ENCODE data around the gene ABCB8. TPM values are rescaled to one million over a fixed set of nuclear protein-coding genes. Genes with fewer than 3 reads are reported as not detected.

ABCB8 gene
- total and polyA plus RNA-seq, 9 of the 15 experiments (the other 6 are each of a cell fraction or from before 2014, with no cell fraction given): 7.6 to 106 (median 36.3) TPM

DNA sequence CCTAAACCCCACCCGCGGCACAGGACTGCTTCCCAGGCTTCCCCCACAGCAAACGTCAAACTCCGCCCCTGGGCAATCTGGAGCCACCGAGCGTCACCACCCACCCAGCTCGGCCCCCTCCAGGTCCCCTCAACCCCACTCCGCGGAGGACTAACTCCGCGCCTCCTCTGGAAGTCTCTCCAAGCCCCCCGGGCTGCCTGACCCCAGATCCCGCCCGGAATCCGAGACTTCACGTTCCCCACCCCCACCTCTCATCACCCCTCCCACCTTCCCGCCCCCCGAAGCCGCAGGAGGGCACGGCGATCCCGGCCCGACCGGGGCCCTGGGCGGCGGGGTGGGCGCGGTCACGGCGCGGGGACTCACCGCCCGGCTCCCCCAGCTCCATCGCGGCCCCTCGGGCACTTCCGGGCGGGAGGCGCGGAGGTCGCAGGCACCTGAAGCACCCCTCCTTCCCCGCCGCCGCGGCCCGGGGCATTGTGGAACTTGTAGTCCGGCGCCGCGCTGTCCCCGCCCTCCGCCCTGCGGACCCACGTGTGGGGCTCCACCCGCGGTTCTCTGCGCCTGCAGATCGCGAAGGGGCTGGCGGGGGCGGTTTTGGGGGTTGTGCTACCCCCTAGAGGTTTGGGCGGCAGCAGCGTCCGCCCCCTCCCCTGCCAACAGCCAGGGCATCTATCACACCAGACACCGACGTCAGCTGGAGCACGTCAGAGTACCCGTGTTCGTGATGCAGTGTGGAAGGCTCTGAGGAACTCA is 55.0 kb downstream of the ABCB8 start, which contains the start of gene TMUB1 (continued):
- TF ChIP-seq BCOR (IDR thresholded peaks at IDR 0.05): 0 out of 2 replicates have a peak, but pooled peaks have one; percentile 4
- TF ChIP-seq, protein P1, sequence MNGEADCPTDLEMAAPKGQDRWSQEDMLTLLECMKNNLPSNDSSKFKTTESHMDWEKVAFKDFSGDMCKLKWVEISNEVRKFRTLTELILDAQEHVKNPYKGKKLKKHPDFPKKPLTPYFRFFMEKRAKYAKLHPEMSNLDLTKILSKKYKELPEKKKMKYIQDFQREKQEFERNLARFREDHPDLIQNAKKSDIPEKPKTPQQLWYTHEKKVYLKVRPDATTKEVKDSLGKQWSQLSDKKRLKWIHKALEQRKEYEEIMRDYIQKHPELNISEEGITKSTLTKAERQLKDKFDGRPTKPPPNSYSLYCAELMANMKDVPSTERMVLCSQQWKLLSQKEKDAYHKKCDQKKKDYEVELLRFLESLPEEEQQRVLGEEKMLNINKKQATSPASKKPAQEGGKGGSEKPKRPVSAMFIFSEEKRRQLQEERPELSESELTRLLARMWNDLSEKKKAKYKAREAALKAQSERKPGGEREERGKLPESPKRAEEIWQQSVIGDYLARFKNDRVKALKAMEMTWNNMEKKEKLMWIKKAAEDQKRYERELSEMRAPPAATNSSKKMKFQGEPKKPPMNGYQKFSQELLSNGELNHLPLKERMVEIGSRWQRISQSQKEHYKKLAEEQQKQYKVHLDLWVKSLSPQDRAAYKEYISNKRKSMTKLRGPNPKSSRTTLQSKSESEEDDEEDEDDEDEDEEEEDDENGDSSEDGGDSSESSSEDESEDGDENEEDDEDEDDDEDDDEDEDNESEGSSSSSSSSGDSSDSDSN (IDR thresholded peaks at IDR 0.05; ENCODE audit: borderline replicate concordance in 1 of 2, low read depth in 2 of 2, low read length in 2 of 2): no peak
- peak; percentile 50 to 58; a peak in 2 of 4 replicates for TF ChIP-seq NRF1 (conservative IDR thresholded peaks at IDR 0.05 in 1 of 2, IDR thresholded peaks at IDR 0.05 in 1 of 2)
- TF ChIP-seq TBL1XR1 (IDR thresholded peaks at IDR 0.05; ENCODE audit: low read length in 2 of 2): no peak
- no peak for TF ChIP-seq ZNF583 (CRISPR knock-in tag; IDR thresholded peaks at IDR 0.05)
- no peak; the same call in 1 of the 2 replicates for TF ChIP-seq SMARCA4 (IDR thresholded peaks at IDR 0.05)
- no peak for TF ChIP-seq THRA (IDR thresholded peaks at IDR 0.05)
- TF ChIP-seq, protein P2, sequence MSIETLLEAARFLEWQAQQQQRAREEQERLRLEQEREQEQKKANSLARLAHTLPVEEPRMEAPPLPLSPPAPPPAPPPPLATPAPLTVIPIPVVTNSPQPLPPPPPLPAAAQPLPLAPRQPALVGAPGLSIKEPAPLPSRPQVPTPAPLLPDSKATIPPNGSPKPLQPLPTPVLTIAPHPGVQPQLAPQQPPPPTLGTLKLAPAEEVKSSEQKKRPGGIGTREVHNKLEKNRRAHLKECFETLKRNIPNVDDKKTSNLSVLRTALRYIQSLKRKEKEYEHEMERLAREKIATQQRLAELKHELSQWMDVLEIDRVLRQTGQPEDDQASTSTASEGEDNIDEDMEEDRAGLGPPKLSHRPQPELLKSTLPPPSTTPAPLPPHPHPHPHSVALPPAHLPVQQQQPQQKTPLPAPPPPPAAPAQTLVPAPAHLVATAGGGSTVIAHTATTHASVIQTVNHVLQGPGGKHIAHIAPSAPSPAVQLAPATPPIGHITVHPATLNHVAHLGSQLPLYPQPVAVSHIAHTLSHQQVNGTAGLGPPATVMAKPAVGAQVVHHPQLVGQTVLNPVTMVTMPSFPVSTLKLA (conservative IDR thresholded peaks at IDR 0.05): no peak
- TF ChIP-seq, protein P3, sequence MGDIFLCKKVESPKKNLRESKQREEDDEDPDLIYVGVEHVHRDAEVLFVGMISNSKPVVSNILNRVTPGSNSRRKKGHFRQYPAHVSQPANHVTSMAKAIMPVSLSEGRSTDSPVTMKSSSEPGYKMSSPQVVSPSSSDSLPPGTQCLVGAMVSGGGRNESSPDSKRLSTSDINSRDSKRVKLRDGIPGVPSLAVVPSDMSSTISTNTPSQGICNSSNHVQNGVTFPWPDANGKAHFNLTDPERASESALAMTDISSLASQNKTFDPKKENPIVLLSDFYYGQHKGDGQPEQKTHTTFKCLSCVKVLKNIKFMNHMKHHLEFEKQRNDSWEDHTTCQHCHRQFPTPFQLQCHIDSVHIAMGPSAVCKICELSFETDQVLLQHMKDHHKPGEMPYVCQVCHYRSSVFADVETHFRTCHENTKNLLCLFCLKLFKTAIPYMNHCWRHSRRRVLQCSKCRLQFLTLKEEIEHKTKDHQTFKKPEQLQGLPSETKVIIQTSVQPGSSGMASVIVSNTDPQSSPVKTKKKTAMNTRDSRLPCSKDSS (IDR thresholded peaks at IDR 0.05; ENCODE audit: low read depth, partially characterized antibody): no peak
- TF ChIP-seq EP400 (IDR thresholded peaks at IDR 0.05): no peak
- TF ChIP-seq BRF1 (IDR thresholded peaks at IDR 0.05; ENCODE audit: borderline replicate concordance, extremely low read depth, insufficient read length): no peak
- no peak; the same call in 1 of the 2 replicates for TF ChIP-seq BRD4 (IDR thresholded peaks at IDR 0.05)
- TF ChIP-seq, protein P4, sequence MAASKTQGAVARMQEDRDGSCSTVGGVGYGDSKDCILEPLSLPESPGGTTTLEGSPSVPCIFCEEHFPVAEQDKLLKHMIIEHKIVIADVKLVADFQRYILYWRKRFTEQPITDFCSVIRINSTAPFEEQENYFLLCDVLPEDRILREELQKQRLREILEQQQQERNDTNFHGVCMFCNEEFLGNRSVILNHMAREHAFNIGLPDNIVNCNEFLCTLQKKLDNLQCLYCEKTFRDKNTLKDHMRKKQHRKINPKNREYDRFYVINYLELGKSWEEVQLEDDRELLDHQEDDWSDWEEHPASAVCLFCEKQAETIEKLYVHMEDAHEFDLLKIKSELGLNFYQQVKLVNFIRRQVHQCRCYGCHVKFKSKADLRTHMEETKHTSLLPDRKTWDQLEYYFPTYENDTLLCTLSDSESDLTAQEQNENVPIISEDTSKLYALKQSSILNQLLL (CRISPR knock-in tag; IDR thresholded peaks at IDR 0.05; ENCODE audit: borderline replicate concordance): no peak
- TF ChIP-seq ZNF3 (CRISPR knock-in tag; IDR thresholded peaks at IDR 0.05): no peak
- peak; percentile 46; the same call in 1 of the 2 replicates for TF ChIP-seq MTA1 (IDR thresholded peaks at IDR 0.05; ENCODE audit: borderline replicate concordance)
- TF ChIP-seq STAT5A (IDR thresholded peaks at IDR 0.05; ENCODE audit: borderline replicate concordance, low read length): no peak; the same call in 1 of the 2 replicates
- TF ChIP-seq, protein P5, sequence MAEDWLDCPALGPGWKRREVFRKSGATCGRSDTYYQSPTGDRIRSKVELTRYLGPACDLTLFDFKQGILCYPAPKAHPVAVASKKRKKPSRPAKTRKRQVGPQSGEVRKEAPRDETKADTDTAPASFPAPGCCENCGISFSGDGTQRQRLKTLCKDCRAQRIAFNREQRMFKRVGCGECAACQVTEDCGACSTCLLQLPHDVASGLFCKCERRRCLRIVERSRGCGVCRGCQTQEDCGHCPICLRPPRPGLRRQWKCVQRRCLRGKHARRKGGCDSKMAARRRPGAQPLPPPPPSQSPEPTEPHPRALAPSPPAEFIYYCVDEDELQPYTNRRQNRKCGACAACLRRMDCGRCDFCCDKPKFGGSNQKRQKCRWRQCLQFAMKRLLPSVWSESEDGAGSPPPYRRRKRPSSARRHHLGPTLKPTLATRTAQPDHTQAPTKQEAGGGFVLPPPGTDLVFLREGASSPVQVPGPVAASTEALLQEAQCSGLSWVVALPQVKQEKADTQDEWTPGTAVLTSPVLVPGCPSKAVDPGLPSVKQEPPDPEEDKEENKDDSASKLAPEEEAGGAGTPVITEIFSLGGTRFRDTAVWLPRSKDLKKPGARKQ (CRISPR knock-in tag; IDR thresholded peaks at IDR 0.05): no peak

Measured in K562 (cell line).